ENCODE data around the gene CLCNKA. TPM values are rescaled to one million over a fixed set of nuclear protein-coding genes. Genes with fewer than 3 reads are reported as not detected.
"Not testable (repeated sequence)": the region's sequence is repeated elsewhere in the genome, so short reads cannot be mapped to it uniquely, and the experiment has no call there.

Gene CLCNKA
- total RNA-seq, 2 experiments from 2014 or later: not detected

- peak; percentile 88 for DNase-seq
- H3K9me3 Mint-ChIP-seq: no peaks in the 10 kb centered on the region
- H3K4me1 Mint-ChIP-seq: peaks cover 6% of the 10 kb centered on the region
- H3K27ac Mint-ChIP-seq: no peak overlapping the region
- H3K27me3 Mint-ChIP-seq: peaks cover 10% of the 10 kb centered on the region
- no peaks in the 10 kb centered on the region for H3K36me3 Mint-ChIP-seq
- H3K4me3 Mint-ChIP-seq: no peak overlapping the region
Measured at GRCh38 chr1:16055613-16056520, 34.0 kb downstream of the CLCNKA start.

GRCh38 chr1:16056521-16056912, 34.7 kb downstream of the CLCNKA start:
- not testable (repeated sequence) for H3K9me3 Mint-ChIP-seq, H3K4me3 Mint-ChIP-seq, H3K4me1 Mint-ChIP-seq, H3K36me3 Mint-ChIP-seq, DNase-seq, H3K27ac Mint-ChIP-seq, H3K27me3 Mint-ChIP-seq

- H3K27ac Mint-ChIP-seq, H3K4me1 Mint-ChIP-seq, DNase-seq, H3K27me3 Mint-ChIP-seq, H3K4me3 Mint-ChIP-seq, H3K36me3 Mint-ChIP-seq, H3K9me3 Mint-ChIP-seq: not testable (repeated sequence)
Measured at GRCh38 chr1:16057314-16057915, 35.6 kb downstream of the CLCNKA start.

GRCh38 chr1:16058394-16059120, 36.7 kb downstream of the CLCNKA start:
- not testable (repeated sequence) for H3K36me3 Mint-ChIP-seq, H3K27ac Mint-ChIP-seq, DNase-seq, H3K4me1 Mint-ChIP-seq, H3K9me3 Mint-ChIP-seq, H3K27me3 Mint-ChIP-seq, H3K4me3 Mint-ChIP-seq

- peaks cover under 1% of the 10 kb centered on the region for H3K4me1 Mint-ChIP-seq
- H3K4me3 Mint-ChIP-seq: no peak overlapping the region
- DNase-seq: no peak
- peaks cover 23% of the 10 kb centered on the region for H3K27me3 Mint-ChIP-seq
- H3K36me3 Mint-ChIP-seq: no peaks in the 10 kb centered on the region
- H3K27ac Mint-ChIP-seq: no peak overlapping the region
- no peaks in the 10 kb centered on the region for H3K9me3 Mint-ChIP-seq
Measured at GRCh38 chr1:16061266-16061665, 39.4 kb downstream of the CLCNKA start.

- H3K36me3 Mint-ChIP-seq, H3K27ac Mint-ChIP-seq, H3K9me3 Mint-ChIP-seq, H3K4me3 Mint-ChIP-seq, DNase-seq, H3K4me1 Mint-ChIP-seq: not testable (repeated sequence)
- peaks cover 23% of the 10 kb centered on the region for H3K27me3 Mint-ChIP-seq
Measured at GRCh38 chr1:16061989-16062686, 40.3 kb downstream of the CLCNKA start.

- not testable (repeated sequence) for H3K9me3 Mint-ChIP-seq, DNase-seq, H3K36me3 Mint-ChIP-seq, H3K4me1 Mint-ChIP-seq, H3K4me3 Mint-ChIP-seq, H3K27ac Mint-ChIP-seq
- H3K27me3 Mint-ChIP-seq: peaks cover 19% of the 10 kb centered on the region
Measured at GRCh38 chr1:16062687-16063075, 40.8 kb downstream of the CLCNKA start.

GRCh38 chr1:16063226-16063829, 41.5 kb downstream of the CLCNKA start:
- Mint-ChIP-seq H3K4me1 (no peaks in the 10 kb centered on the region), H3K4me3 (no peak overlapping the region), H3K9me3 (no peaks in the 10 kb centered on the region), H3K27me3 (peaks cover 18% of the 10 kb centered on the region), H3K36me3 (no peaks in the 10 kb centered on the region), H3K27ac (no peak overlapping the region)
- no peak for DNase-seq

- no peak overlapping the region for H3K27ac Mint-ChIP-seq
- peaks cover 18% of the 10 kb centered on the region for H3K27me3 Mint-ChIP-seq
- no peak overlapping the region for H3K4me3 Mint-ChIP-seq
- no peaks in the 10 kb centered on the region for H3K36me3 Mint-ChIP-seq
- H3K9me3 Mint-ChIP-seq: no peaks in the 10 kb centered on the region
- no peak for DNase-seq
- no peaks in the 10 kb centered on the region for H3K4me1 Mint-ChIP-seq
Measured at GRCh38 chr1:16063921-16064320, 42.1 kb downstream of the CLCNKA start.

- Mint-ChIP-seq H3K27me3 (peaks cover 18% of the 10 kb centered on the region), H3K27ac (no peak overlapping the region), H3K36me3 (no peaks in the 10 kb centered on the region), H3K4me3 (no peak overlapping the region), H3K4me1 (no peaks in the 10 kb centered on the region), H3K9me3 (no peaks in the 10 kb centered on the region)
- no peak for DNase-seq
Measured at GRCh38 chr1:16064536-16065268, 42.9 kb downstream of the CLCNKA start.

- no peak overlapping the region for H3K4me3 Mint-ChIP-seq
- no peaks in the 10 kb centered on the region for H3K9me3 Mint-ChIP-seq
- no peak overlapping the region for H3K27ac Mint-ChIP-seq
- no peak for DNase-seq
- H3K27me3 Mint-ChIP-seq: peaks cover 18% of the 10 kb centered on the region
- peaks cover 3% of the 10 kb centered on the region for H3K4me1 Mint-ChIP-seq
- H3K36me3 Mint-ChIP-seq: no peaks in the 10 kb centered on the region
Measured at GRCh38 chr1:16065269-16065576, 43.4 kb downstream of the CLCNKA start.

- Mint-ChIP-seq H3K9me3 (no peaks in the 10 kb centered on the region), H3K4me3 (no peak overlapping the region), H3K27ac (no peak overlapping the region), H3K36me3 (no peaks in the 10 kb centered on the region), H3K4me1 (peaks cover 4% of the 10 kb centered on the region), H3K27me3 (peaks cover 18% of the 10 kb centered on the region)
- no peak for DNase-seq
Measured at GRCh38 chr1:16066245-16066644, 44.4 kb downstream of the CLCNKA start.

GRCh38 chr1:16067127-16067768, 45.4 kb downstream of the CLCNKA start:
- H3K9me3 Mint-ChIP-seq: no peaks in the 10 kb centered on the region
- no peaks in the 10 kb centered on the region for H3K36me3 Mint-ChIP-seq
- H3K27ac Mint-ChIP-seq: no peak overlapping the region
- peak; percentile 16 for DNase-seq
- H3K4me1 Mint-ChIP-seq: peaks cover 7% of the 10 kb centered on the region
- peaks cover 25% of the 10 kb centered on the region for H3K27me3 Mint-ChIP-seq
- no peak overlapping the region for H3K4me3 Mint-ChIP-seq

- peaks cover 7% of the 10 kb centered on the region for H3K4me1 Mint-ChIP-seq
- no peak for DNase-seq
- H3K36me3 Mint-ChIP-seq: no peaks in the 10 kb centered on the region
- no peak overlapping the region for H3K27ac Mint-ChIP-seq
- no peaks in the 10 kb centered on the region for H3K9me3 Mint-ChIP-seq
- H3K27me3 Mint-ChIP-seq: peaks cover 31% of the 10 kb centered on the region
- no peak overlapping the region for H3K4me3 Mint-ChIP-seq
Measured at GRCh38 chr1:16067933-16068332, 46.1 kb downstream of the CLCNKA start.

Data from activated naive CD8-positive, alpha-beta T cell treated with anti-CD3 and anti-CD28 coated beads for 36 hours (primary cell).